Muscle of arm (tissue), 14 donors: Measurements from ENCODE around the gene PRPSAP2. TPM values are rescaled to one million over a fixed set of nuclear protein-coding genes. Genes with fewer than 3 reads are reported as not detected.
"Not testable (repeated sequence)": the region's sequence is repeated elsewhere in the genome, so short reads cannot be mapped to it uniquely, and the experiment has no call there.

ENCODE experiments used
- DNase-seq: peaks from one replicate; pipeline ENCODE4 v3.0.0-alpha.2; 2013
- long read RNA-seq, 11 donors: transcript quantifications; one replicate each; lab custom pipeline, GENCODE V29; 2026
- polyA plus RNA-seq, 12 donors: library from polyadenylated mRNA; unstranded; fragments of 120-200 nt; gene quantifications; one replicate each; pipeline ENCODE4 v1.2.1, GENCODE V29; 2013; ENCODE audit not compliant: insufficient read length in 12 of 12

Gene PRPSAP2
- polyA plus RNA-seq = 10 to 100 TPM in 11 of 12 donors, not detected in 1; 22.2 to 32.5 (median 24.8) TPM
- long read RNA-seq, donor 1, transcript PRPSAP2-201 (12 exons, 1,910 nt) = major isoform, 5 of 5 reads
- long read RNA-seq, donor 1, partial matches to known transcripts = 0 of 5 reads
- long read RNA-seq, donor 1, other reads (novel, unspliced or antisense) = 0 of 5 reads
- long read RNA-seq, donor 2, partial matches to known transcripts = 0 of 6 reads
- long read RNA-seq, donor 2, other reads (novel, unspliced or antisense) = 0 of 6 reads
- long read RNA-seq, donor 3, partial matches to known transcripts = 0 of 2 reads
- long read RNA-seq, donor 3, other reads (novel, unspliced or antisense) = 0 of 2 reads
- long read RNA-seq, donor 4, partial matches to known transcripts = 0 of 1 reads
- long read RNA-seq, donor 4, other reads (novel, unspliced or antisense) = 0 of 1 reads
- long read RNA-seq, donor 5, transcript PRPSAP2-201 (12 exons, 1,910 nt) = major isoform, 5 of 6 reads
- long read RNA-seq, donor 5, partial matches to known transcripts = 0 of 6 reads
- long read RNA-seq, donor 5, other reads (novel, unspliced or antisense) = 0 of 6 reads
- long read RNA-seq, donor 6, partial matches to known transcripts = 0 of 4 reads
- long read RNA-seq, donor 6, other reads (novel, unspliced or antisense) = 0 of 4 reads
- long read RNA-seq, donor 7 = 0 reads
- long read RNA-seq, donor 8, partial matches to known transcripts = 0 of 3 reads
- long read RNA-seq, donor 8, other reads (novel, unspliced or antisense) = 0 of 3 reads
- long read RNA-seq, donor 9, partial matches to known transcripts = 0 of 3 reads
- long read RNA-seq, donor 9, other reads (novel, unspliced or antisense) = 0 of 3 reads
- long read RNA-seq, donor 10, partial matches to known transcripts = 0 of 3 reads
- long read RNA-seq, donor 10, other reads (novel, unspliced or antisense) = 0 of 3 reads
- long read RNA-seq, donor 11, partial matches to known transcripts = 0 of 1 reads
- long read RNA-seq, donor 11, other reads (novel, unspliced or antisense) = 0 of 1 reads

GRCh38 chr17:18857864-18858566, at the start of gene PRPSAP2:
Gene PRPSAP2 (plus strand): TSS chr17:18858131. CDS start chr17:18865834, 7,703 bp downstream.
- DNase-seq = peak; percentile 87

- DNase-seq = not testable (repeated sequence)
These were observed 42.0 kb upstream of the PRPSAP2 start for GRCh38 chr17:18815924-18816323.

GRCh38 chr17:18816489-18817371, 41.2 kb upstream of the PRPSAP2 start:
- DNase-seq = peak; percentile 35

GRCh38 chr17:18821430-18821829, 36.5 kb upstream of the PRPSAP2 start:
- not testable (repeated sequence) for DNase-seq

- DNase-seq = not testable (repeated sequence)
These were observed 30.3 kb upstream of the PRPSAP2 start for GRCh38 chr17:18827613-18828012.

GRCh38 chr17:18848501-18848900, 9.4 kb upstream of the PRPSAP2 start:
- no peak for DNase-seq

GRCh38 chr17:18850679-18851078, 7.3 kb upstream of the PRPSAP2 start:
- DNase-seq = no peak

GRCh38 chr17:18851201-18851600, 6.7 kb upstream of the PRPSAP2 start:
- DNase-seq = no peak

- no peak for DNase-seq
These were observed 3.0 kb upstream of the PRPSAP2 start for GRCh38 chr17:18854956-18855355.

GRCh38 chr17:18855831-18856569, 1.9 kb upstream of the PRPSAP2 start:
- DNase-seq = peak; percentile 97

GRCh38 chr17:18856570-18856915, 1.4 kb upstream of the PRPSAP2 start:
- DNase-seq = no peak

- no peak for DNase-seq
These were observed 775 bp downstream of the PRPSAP2 start for GRCh38 chr17:18858567-18859245.

- DNase-seq = peak; percentile 5
These were observed 1.3 kb downstream of the PRPSAP2 start for GRCh38 chr17:18859256-18859655.

- DNase-seq = no peak
These were observed 2.4 kb downstream of the PRPSAP2 start for GRCh38 chr17:18860161-18860972.

GRCh38 chr17:18862011-18862410, 4.1 kb downstream of the PRPSAP2 start:
- no peak for DNase-seq

- not testable (repeated sequence) for DNase-seq
These were observed 7.1 kb downstream of the PRPSAP2 start for GRCh38 chr17:18864996-18865395.

GRCh38 chr17:18866866-18867813, 9.2 kb downstream of the PRPSAP2 start:
- no peak for DNase-seq
